NCI-H345 treated with DMSO at 0.1 percent for 48 hours (cell line): ENCODE data around the gene TM9SF3.

Experiments used
- DNase-seq: peaks from one replicate; lab custom pipeline; 2025; ENCODE audit not compliant: unreplicated experiment; lab: John Stamatoyannopoulos, UW

TM9SF3 gene

GRCh38 chr10:96473866-96474265 is 112.9 kb downstream of the TM9SF3 start:
- no peak for DNase-seq

- DNase-seq: no peak
Measured at GRCh38 chr10:96470116-96470743, 116.6 kb downstream of the TM9SF3 start.

GRCh38 chr10:96468845-96469244 is 118.0 kb downstream of the TM9SF3 start:
- DNase-seq: no peak
